GM19023 (cell line): Measurements from ENCODE around the gene CPM.

Source experiments
- ATAC-seq: cut with Tn5 transposase; IDR thresholded peaks from one replicate; pipeline ENCODE4 v1.9.1; 2021; ENCODE audit warnings: mild to moderate bottlenecking, moderate library complexity; ENCODE audit not compliant: unreplicated experiment

Gene CPM

GRCh38 chr12:68908076-68908475, 24.9 kb downstream of the CPM start:
- ATAC-seq = no peak

GRCh38 chr12:68905733-68906132, 27.2 kb downstream of the CPM start:
- ATAC-seq = no peak

- no peak for ATAC-seq
Measured at GRCh38 chr12:68904351-68904962, 28.5 kb downstream of the CPM start.

DNA sequence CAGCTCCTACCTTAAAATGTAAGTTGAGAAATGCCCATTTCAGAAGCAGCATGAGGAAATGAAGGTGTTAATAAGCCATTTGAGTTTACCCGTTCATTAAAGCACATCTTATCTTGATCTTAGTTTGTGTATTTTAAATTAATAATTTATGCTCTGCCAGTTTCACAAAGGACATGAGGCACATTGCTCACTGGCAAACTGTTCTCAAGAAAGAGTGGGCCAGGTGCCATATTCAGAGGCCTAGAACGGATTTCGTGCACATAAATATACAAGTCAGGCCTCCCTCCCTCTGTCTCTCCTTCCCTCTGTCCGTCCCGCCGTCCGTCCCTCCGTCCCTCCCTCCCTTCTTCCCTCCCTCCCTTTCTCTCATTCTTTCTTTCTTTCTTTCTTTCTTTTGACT, 29.5 kb downstream of the CPM start:
- no peak for ATAC-seq

DNA sequence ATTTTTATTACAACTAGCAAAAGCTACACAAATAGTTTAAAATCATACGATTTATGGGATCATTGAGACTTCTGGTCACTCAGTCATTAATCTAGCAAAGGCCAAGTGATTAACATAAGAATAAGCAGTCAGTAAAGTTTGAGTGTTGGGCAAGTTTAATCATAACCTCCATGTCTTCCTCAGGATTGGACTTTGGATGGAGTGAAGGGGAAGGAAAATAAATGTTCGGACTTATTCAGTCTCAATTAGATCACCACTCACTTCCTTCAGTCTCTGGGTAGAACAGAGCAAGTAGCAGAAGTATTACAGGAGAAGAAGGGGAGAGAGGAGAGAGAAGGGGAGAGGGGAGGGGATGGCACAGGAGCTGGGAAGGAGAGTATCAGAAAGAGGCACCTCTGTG, 31.4 kb downstream of the CPM start:
- no peak for ATAC-seq

DNA sequence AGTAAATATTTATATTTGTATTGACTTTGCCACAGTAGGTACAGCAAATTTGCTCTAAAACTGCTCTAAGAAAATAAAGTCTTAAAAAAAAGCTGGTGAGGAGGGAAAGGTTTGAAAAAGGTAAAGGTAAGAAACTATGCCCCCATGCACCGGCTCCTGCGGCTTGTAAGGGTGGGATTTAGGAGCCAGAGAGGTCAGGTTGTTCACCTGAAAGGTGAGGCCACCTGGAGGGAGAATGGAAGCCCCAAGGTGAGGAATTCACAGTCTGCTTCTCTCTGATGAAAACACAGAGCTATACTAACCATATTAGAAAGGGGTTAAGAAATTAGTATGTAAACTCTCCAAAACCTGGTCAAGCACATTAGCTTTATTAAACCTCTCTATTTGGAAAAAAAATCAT, 31.8 kb downstream of the CPM start:
- no peak for ATAC-seq

GRCh38 chr12:68900241-68900640, 32.7 kb downstream of the CPM start:
- ATAC-seq = no peak

GRCh38 chr12:68899251-68899771, 33.7 kb downstream of the CPM start:
- ATAC-seq = no peak

GRCh38 chr12:68896881-68897540, 36.0 kb downstream of the CPM start:
- no peak for ATAC-seq

DNA sequence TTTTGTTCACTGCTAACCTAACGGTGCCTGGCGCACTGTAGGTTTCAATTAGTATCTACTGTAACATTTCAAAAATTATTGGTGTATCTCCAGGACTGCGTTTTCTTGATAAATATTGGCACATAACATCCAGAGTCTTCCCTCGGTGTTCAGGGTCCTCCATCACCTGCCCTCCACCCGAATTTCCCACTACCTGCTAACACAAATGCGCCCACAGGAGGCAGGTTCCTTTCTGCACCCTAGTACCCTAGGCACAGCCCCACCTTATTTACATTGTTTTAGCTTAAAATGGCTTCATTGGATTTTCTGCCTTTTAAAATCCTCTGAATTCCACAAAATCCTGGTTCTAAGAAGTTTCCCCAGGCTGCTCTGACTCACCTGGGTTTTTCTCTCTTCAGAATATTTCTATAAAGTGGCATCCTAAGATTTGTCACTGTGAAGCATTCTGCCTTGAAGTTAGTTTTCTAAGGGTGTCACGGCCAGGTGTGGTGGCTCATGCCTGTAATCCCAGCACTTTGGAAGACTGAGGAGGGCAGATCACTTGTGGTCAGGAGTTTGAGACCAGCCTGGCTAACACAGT, 38.6 kb downstream of the CPM start:
- no peak for ATAC-seq

GRCh38 chr12:68893741-68894140, 39.2 kb downstream of the CPM start:
- no peak for ATAC-seq

DNA sequence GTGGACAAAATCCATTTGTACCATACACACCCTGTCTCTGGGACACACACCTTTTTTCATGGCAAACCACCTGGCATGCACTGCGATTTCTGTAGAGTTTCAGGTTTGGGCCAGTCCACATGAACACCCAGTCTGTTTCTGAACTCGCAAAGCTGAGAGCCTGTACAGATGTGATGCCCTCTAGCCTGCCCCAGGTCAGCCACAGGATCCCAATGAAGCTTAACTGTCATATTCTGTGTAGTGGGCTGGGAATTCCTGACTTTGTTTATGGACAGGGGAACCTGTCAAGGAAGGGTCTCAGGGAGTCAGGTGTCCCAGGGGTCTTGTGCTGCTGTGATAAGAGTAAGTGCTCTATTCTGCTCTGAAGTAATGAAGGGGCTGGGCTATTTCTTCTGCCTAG, 39.8 kb downstream of the CPM start:
- ATAC-seq = no peak

GRCh38 chr12:68891141-68891540, 41.8 kb downstream of the CPM start:
- ATAC-seq = no peak

GRCh38 chr12:68890701-68891113, 42.3 kb downstream of the CPM start:
- no peak for ATAC-seq

- ATAC-seq = no peak
Measured at GRCh38 chr12:68888243-68888642, 44.7 kb downstream of the CPM start.

- ATAC-seq = no peak
Measured at GRCh38 chr12:68887641-68888040, 45.3 kb downstream of the CPM start.

GRCh38 chr12:68886636-68887572, 46.1 kb downstream of the CPM start:
- no peak for ATAC-seq

GRCh38 chr12:68885381-68885780, 47.6 kb downstream of the CPM start:
- no peak for ATAC-seq

DNA sequence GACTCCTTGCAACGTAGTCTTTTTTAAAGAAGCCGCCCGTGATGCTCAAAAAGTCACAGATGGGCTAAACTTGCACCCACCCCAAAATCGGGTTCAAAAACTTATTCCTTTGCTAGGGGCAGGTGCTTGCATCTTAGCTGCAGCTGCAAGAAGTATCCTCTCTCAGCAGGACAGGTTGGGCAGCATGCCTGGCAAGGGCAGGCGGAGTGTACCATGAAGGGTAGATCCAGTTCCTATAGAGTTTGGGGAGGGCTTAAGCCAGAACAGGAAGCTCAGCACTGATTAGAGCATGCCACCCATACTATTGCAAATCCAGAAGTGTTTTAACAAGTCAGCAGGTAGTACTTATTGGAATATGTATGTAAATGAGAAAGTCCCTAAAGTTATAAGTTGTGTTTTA, 48.7 kb downstream of the CPM start:
- ATAC-seq = no peak

DNA sequence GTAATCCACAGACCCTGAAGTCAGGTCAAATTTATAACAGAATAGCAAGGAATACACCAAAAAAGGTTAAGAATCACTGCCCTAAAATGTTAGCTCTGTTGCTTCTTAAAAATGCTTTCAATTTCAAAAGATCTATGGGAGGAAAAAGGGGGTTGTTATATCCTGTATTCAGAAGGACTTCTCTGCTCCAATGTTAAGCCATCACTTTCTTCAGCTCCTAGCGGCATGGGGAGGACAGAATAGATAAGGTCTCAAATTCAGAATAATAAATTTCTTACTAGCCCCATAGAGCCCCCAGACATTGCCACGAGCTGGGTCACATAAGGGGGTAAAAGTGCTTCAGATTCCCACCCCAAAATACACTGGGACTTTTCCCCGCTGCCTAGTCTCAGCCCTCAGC, 49.8 kb downstream of the CPM start:
- ATAC-seq = no peak

- ATAC-seq = no peak
Measured at GRCh38 chr12:68882251-68882964, 50.6 kb downstream of the CPM start.
